ENCODE results near the gene PISD.

The PISD gene

GRCh38 chr22:31618057-31618456 lies 44.0 kb downstream of the PISD start:
- DNase-seq (ENCODE audit: low read depth): no peak
- TF ChIP-seq CTCF (IDR thresholded peaks at IDR 0.05; ENCODE audit: insufficient read depth, low read depth, low read length, missing control alignments): no peak
- H3K4me3 ChIP-seq (ENCODE audit: low read depth, low read length): no peak overlapping the region

GRCh38 chr22:31616315-31616980 lies 45.6 kb downstream of the PISD start:
- no peak for TF ChIP-seq CTCF (IDR thresholded peaks at IDR 0.05; ENCODE audit: insufficient read depth, low read depth, low read length, missing control alignments)
- DNase-seq (ENCODE audit: low read depth): peak; percentile 70
- H3K4me3 ChIP-seq (ENCODE audit: low read depth, low read length): no peak overlapping the region

- no peak for TF ChIP-seq CTCF (IDR thresholded peaks at IDR 0.05; ENCODE audit: insufficient read depth, low read depth, low read length, missing control alignments)
- H3K4me3 ChIP-seq (ENCODE audit: low read depth, low read length): no peak overlapping the region
- DNase-seq (ENCODE audit: low read depth): peak; percentile 42
Observed at GRCh38 chr22:31615940-31616314, 46.1 kb downstream of the PISD start.

- no peak overlapping the region for H3K4me3 ChIP-seq (ENCODE audit: low read depth, low read length)
- TF ChIP-seq CTCF (IDR thresholded peaks at IDR 0.05; ENCODE audit: insufficient read depth, low read depth, low read length, missing control alignments): no peak
- no peak for DNase-seq (ENCODE audit: low read depth)
Observed at GRCh38 chr22:31615491-31615860, 46.5 kb downstream of the PISD start.

GRCh38 chr22:31614781-31615490 lies 47.1 kb downstream of the PISD start:
- DNase-seq (ENCODE audit: low read depth): no peak
- TF ChIP-seq CTCF (IDR thresholded peaks at IDR 0.05; ENCODE audit: insufficient read depth, low read depth, low read length, missing control alignments): no peak
- no peak overlapping the region for H3K4me3 ChIP-seq (ENCODE audit: low read depth, low read length)

- TF ChIP-seq CTCF (IDR thresholded peaks at IDR 0.05; ENCODE audit: insufficient read depth, low read depth, low read length, missing control alignments): no peak
- H3K4me3 ChIP-seq (ENCODE audit: low read depth, low read length): no peak overlapping the region
- DNase-seq (ENCODE audit: low read depth): no peak
Observed at GRCh38 chr22:31613904-31614296, 48.1 kb downstream of the PISD start.
